ENCODE data around the gene KCNG4.

- TF ChIP-seq CTCF (IDR thresholded peaks at IDR 0.05) (no peak), POLR2AphosphoS5 (IDR thresholded peaks at IDR 0.05; ENCODE audit: low read depth, low read length) (no peak), SIN3A (IDR thresholded peaks at IDR 0.05; ENCODE audit: borderline replicate concordance, insufficient read depth, low read depth, low read length) (no peak)
Measured at GRCh38 chr16:84179612-84180320, 60.0 kb downstream of the KCNG4 start.
